SHP77 treated with DMSO at 0.1 percent for 48 hours (cell line): ENCODE measurements around the gene VEZF1.
"Not testable (repeated sequence)": the region's sequence is repeated elsewhere in the genome, so short reads cannot be mapped to it uniquely, and the experiment has no call there.

Experiments used
- DNase-seq: peaks from one replicate; lab custom pipeline; 2025; lab: John Stamatoyannopoulos, UW

The VEZF1 gene

GRCh38 chr17:57974053-57974824 lies 13.8 kb downstream of the VEZF1 start:
- DNase-seq: not testable (repeated sequence)

DNA sequence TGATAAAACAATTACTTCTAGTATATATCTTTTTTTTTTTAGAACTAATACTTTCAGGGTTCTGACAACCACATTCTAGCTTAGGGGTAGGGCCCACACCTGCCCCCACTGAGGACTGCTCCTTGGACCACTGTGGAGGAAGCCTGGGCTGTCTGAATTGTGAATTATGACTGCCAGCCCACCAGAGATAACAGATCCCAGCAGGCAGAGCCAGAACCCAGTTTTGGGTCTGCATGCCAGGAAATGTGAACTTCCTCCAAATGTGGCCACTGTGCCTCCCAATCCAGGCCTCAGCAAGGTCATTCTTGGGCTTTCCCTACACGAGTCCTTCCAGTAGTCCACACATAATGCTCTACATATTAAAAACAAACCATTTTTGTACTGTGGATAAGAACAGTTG lies 15.9 kb downstream of the VEZF1 start:
- no peak for DNase-seq

GRCh38 chr17:57971572-57971971 lies 16.5 kb downstream of the VEZF1 start:
- DNase-seq: no peak

DNA sequence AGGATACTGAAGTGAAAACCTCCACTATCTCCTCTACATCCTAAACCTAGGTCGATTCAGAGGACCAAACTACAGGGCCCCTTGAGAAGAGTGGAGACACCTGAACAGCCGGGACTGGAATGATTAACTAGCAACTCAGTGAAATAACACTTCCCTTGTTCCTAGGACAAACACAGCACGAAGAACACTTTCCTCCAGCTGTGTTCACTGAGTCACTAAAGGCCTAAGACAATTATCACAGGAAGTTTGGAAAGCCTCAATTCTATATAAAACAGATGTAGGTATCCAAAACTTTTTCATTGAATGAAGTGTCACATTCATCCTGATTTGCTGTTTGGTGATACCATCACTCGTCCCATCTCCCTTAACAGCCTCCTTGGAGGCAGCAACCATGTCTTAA lies 17.3 kb downstream of the VEZF1 start:
- no peak for DNase-seq

DNA sequence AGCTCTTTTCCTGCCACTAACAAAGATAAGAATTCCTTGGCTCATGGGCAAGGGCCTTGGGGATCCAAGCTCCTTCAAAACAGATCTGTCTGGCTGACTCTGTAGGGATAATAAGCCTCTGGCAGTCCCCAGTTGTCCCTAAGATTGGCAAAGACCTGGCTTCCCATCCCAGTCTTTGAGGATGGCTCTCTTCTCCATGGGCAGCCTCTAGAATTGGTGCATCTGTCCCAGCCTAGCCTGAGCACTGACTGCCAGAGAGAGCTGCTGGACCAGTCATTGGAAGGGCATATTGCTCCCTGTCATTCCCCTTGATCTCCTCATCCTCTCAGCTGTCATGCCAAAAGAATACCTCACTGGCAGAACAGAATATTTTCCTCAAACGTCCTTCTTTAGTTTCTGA lies 19.6 kb downstream of the VEZF1 start:
- no peak for DNase-seq

DNA sequence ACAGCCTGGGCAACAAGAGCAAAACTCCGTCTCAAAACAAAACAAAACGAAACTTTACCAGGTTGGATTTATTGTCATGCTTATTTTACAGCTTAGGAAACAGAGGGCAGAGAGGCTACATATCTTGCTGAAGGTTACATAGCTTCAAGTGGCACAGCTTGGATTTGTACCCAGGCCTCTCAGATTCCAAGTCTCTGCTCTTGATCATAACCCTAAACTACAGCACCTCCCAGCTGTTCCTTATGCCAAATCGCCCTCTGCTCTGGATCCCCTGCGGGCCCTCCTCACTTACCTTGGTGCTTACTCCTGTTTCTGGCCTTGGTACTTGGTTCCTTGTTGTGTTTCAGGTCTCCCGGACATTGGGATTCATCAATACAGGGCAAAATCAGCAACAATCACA lies 21.2 kb downstream of the VEZF1 start:
- no peak for DNase-seq

- no peak for DNase-seq
Measured at GRCh38 chr17:57966246-57966645, 21.8 kb downstream of the VEZF1 start.

DNA sequence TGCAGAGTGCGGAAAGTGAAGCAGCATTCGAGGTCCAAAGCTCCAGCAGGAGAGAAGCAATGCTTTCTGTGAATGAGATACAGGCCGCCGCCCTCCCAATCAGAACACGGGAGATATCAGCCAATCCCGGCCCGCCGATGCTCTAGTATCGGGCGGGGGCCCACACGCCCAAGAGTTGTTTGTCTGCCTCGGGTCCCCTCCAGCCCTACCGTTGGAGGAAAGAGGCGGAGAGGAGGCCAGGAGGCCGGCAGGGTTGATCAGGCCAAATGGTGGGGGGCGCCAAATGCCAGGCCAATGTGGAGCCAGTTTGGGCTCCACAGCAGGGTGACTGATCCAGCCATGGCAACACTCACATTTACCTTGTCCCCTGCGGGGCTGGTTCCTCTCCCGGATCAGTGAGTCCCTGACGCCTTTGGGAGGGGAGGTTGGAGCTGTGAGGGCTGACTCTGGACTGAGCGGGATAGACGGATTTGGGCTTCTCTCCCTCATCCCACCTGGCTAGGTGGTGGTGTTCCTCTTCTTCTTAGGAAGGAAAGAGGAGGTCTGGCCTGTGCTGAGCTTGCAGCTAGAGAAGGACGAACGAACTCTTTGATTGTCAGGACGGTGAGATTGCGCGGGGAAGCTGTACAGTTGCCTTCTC lies 22.4 kb downstream of the VEZF1 start:
- no peak for DNase-seq

DNA sequence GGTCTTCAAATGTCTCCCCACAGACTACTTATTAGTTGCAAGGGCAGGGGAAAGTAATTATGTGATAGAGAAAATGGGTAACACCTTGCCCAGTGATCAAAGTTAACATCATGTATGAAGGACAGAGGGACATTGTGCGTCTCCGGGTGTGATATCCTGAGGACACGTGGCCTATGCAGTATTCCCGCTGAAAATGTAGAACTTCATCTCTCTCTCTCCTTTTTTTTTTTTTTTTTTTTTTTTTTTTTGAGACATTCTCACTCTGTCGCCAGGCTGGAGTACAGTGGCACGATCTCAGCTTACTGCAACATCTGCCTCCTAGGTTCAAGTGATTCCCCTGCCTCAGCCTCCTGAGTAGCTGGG lies 24.9 kb downstream of the VEZF1 start:
- DNase-seq: no peak

- DNase-seq: no peak
Measured at GRCh38 chr17:57962279-57963148, 25.5 kb downstream of the VEZF1 start.

- no peak for DNase-seq
Measured at GRCh38 chr17:57959929-57960328, 28.1 kb downstream of the VEZF1 start.

DNA sequence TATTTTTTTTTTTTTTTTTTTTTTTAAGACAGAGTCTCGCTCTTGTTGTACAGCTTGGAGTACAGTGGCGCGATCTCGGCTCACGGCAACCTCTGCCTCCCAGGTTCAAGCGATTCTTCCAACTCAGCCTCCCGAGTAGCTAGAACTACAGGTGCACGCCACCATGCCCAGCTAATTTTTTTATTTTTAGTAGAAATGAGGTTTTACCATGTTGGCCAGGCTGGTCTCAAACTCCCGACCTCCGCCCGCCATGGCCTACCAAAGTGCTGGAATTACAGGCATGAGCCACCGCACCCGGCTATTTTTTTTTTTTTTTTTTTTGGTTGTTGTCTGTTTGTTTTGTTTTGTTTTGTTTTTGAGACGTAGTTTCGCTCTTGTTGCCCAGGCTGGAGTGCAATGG lies 29.7 kb downstream of the VEZF1 start:
- not testable (repeated sequence) for DNase-seq

- DNase-seq: no peak
Measured at GRCh38 chr17:57957886-57958285, 30.2 kb downstream of the VEZF1 start.

- no peak for DNase-seq
Measured at GRCh38 chr17:57957120-57957850, 30.8 kb downstream of the VEZF1 start.

GRCh38 chr17:57956291-57957119 lies 31.5 kb downstream of the VEZF1 start:
- DNase-seq: no peak

- DNase-seq: no peak
Measured at GRCh38 chr17:57955183-57955931, 32.7 kb downstream of the VEZF1 start, which contains the start of gene CUEDC1. Gene CUEDC1 (minus strand): TSS chr17:57955412. CDS start chr17:57885564, 69,848 bp downstream.

GRCh38 chr17:57954397-57955182 lies 33.5 kb downstream of the VEZF1 start:
- no peak for DNase-seq

- DNase-seq: no peak
Measured at GRCh38 chr17:57953705-57954396, 34.2 kb downstream of the VEZF1 start.

GRCh38 chr17:57953219-57953618 lies 34.8 kb downstream of the VEZF1 start:
- no peak for DNase-seq
